Measurements from ENCODE around the gene TSR1. TPM values are rescaled to one million over a fixed set of nuclear protein-coding genes. Genes with fewer than 3 reads are reported as not detected.

TSR1 gene
- total RNA-seq, 1 experiment from 2014 or later = 67.3 TPM

GRCh38 chr17:2335726-2336214, 487 bp downstream of the TSR1 start:
- TF ChIP-seq CTCF (IDR thresholded peaks at IDR 0.05; ENCODE audit: insufficient read depth in 1 of 2, low read depth in 1 of 2, low read length in 1 of 2, severe bottlenecking in 1 of 2, unreplicated experiment in 1 of 2) = no peak
- intact Hi-C loops (cut with micrococcal nuclease; ENCODE audit: unreplicated experiment) = loop anchor here (1.0 kb wide), 2 partner anchors 18 to 32 kb away; partner anchors contain the start of genes SMG6 and SRR
- peaks cover 3% of the 10 kb centered on the region for H3K36me3 ChIP-seq (ENCODE audit: control insufficient read depth, insufficient read depth, low read length)
- no peaks in the 10 kb centered on the region for H3K27me3 ChIP-seq (replicated peaks; ENCODE audit: control insufficient read depth, insufficient read depth, low read length)
- peak overlapping the region; percentile 72 for H3K4me3 ChIP-seq (ENCODE audit: low read depth, low read length)
- H3K4me1 ChIP-seq = peaks cover 13% of the 10 kb centered on the region; the same call in 1 of the 2 replicates
- H3K9me3 ChIP-seq = no peaks in the 10 kb centered on the region
- no peaks in the 10 kb centered on the region for H3K27me3 Mint-ChIP-seq (ENCODE audit: insufficient read depth, unreplicated experiment)
- peak overlapping the region; percentile 99 for H3K4me3 Mint-ChIP-seq (ENCODE audit: unreplicated experiment)
- H3K36me3 Mint-ChIP-seq (ENCODE audit: insufficient read depth, unreplicated experiment) = no peaks in the 10 kb centered on the region
- DNase-seq = no peak
- TSS peak; percentile 47 for BruUV-seq (replicated peaks)
- H3K4me1 Mint-ChIP-seq (ENCODE audit: low read depth, unreplicated experiment) = peaks cover 6% of the 10 kb centered on the region
- ChIA-PET CTCF (interaction anchor here (0.5 to 3.5 kb wide), 5 partner anchors 12 to 374 kb away, joined by 3 to 60 read pairs (median 10); partner anchors contain the start of genes SMG6 and SRR), POLR2A (interaction anchor here (0.6 to 3.2 kb wide), 10 partner anchors 10 to 350 kb away, joined by 3 to 29 read pairs (median 10); partner anchors contain the start of genes PAFAH1B1, SMG6 and SRR)
- peak overlapping the region; percentile 95 for H3K27ac Mint-ChIP-seq (ENCODE audit: unreplicated experiment)
- no peaks in the 10 kb centered on the region for H3K9me3 Mint-ChIP-seq (ENCODE audit: unreplicated experiment)

- H3K9me3 ChIP-seq = no peaks in the 10 kb centered on the region
- peaks cover 8% of the 10 kb centered on the region; the same call in 1 of the 2 replicates for H3K4me1 ChIP-seq
- ChIA-PET CTCF (no interaction called here), POLR2A (no interaction called here)
- no peaks in the 10 kb centered on the region for H3K27me3 Mint-ChIP-seq (ENCODE audit: insufficient read depth, unreplicated experiment)
- no peak overlapping the region for H3K4me3 ChIP-seq (ENCODE audit: low read depth, low read length)
- no TSS peak for BruUV-seq (replicated peaks)
- H3K27ac Mint-ChIP-seq (ENCODE audit: unreplicated experiment) = no peak overlapping the region
- H3K27me3 ChIP-seq (replicated peaks; ENCODE audit: control insufficient read depth, insufficient read depth, low read length) = no peaks in the 10 kb centered on the region
- H3K36me3 Mint-ChIP-seq (ENCODE audit: insufficient read depth, unreplicated experiment) = no peaks in the 10 kb centered on the region
- no peak for DNase-seq
- no peak overlapping the region for H3K4me3 Mint-ChIP-seq (ENCODE audit: unreplicated experiment)
- H3K36me3 ChIP-seq (ENCODE audit: control insufficient read depth, insufficient read depth, low read length) = peaks cover 3% of the 10 kb centered on the region
- H3K9me3 Mint-ChIP-seq (ENCODE audit: unreplicated experiment) = no peaks in the 10 kb centered on the region
- TF ChIP-seq CTCF (IDR thresholded peaks at IDR 0.05; ENCODE audit: insufficient read depth in 1 of 2, low read depth in 1 of 2, low read length in 1 of 2, severe bottlenecking in 1 of 2, unreplicated experiment in 1 of 2) = no peak
- intact Hi-C loops (cut with micrococcal nuclease; ENCODE audit: unreplicated experiment) = no loop called here
- peaks cover 6% of the 10 kb centered on the region for H3K4me1 Mint-ChIP-seq (ENCODE audit: low read depth, unreplicated experiment)
Measured at GRCh38 chr17:2331303-2331702, 5.0 kb downstream of the TSR1 start.

- H3K4me1 Mint-ChIP-seq (ENCODE audit: low read depth, unreplicated experiment) = peaks cover 15% of the 10 kb centered on the region
- TSS peak; percentile 26 for BruUV-seq (replicated peaks)
- H3K4me3 ChIP-seq (ENCODE audit: low read depth, low read length) = no peak overlapping the region
- H3K27me3 ChIP-seq (replicated peaks; ENCODE audit: control insufficient read depth, insufficient read depth, low read length) = no peaks in the 10 kb centered on the region
- H3K9me3 ChIP-seq = no peaks in the 10 kb centered on the region
- peaks cover 15% of the 10 kb centered on the region for H3K4me1 ChIP-seq
- H3K36me3 ChIP-seq (ENCODE audit: control insufficient read depth, insufficient read depth, low read length) = peaks cover 3% of the 10 kb centered on the region
- DNase-seq = no peak
- intact Hi-C loops (cut with micrococcal nuclease; ENCODE audit: unreplicated experiment) = no loop called here
- POLR2A ChIA-PET = no interaction called here
- no peak overlapping the region for H3K4me3 Mint-ChIP-seq (ENCODE audit: unreplicated experiment)
- TF ChIP-seq CTCF (IDR thresholded peaks at IDR 0.05; ENCODE audit: insufficient read depth in 1 of 2, low read depth in 1 of 2, low read length in 1 of 2, severe bottlenecking in 1 of 2, unreplicated experiment in 1 of 2) = no peak
- H3K36me3 Mint-ChIP-seq (ENCODE audit: insufficient read depth, unreplicated experiment) = peaks cover 38% of the 10 kb centered on the region
- no peaks in the 10 kb centered on the region for H3K27me3 Mint-ChIP-seq (ENCODE audit: insufficient read depth, unreplicated experiment)
- CTCF ChIA-PET = interaction anchor here (1.5 kb wide), 1 partner anchor 29 kb away, joined by 5 read pairs; no protein-coding TSS in a partner anchor
- H3K9me3 Mint-ChIP-seq (ENCODE audit: unreplicated experiment) = peaks cover 6% of the 10 kb centered on the region
- no peak overlapping the region for H3K27ac Mint-ChIP-seq (ENCODE audit: unreplicated experiment)
Measured at GRCh38 chr17:2323629-2324314, 12.5 kb downstream of the TSR1 start.

Measured in Caco-2 (cell line).